Sigmoid colon (tissue), 7 donors: Measurements from ENCODE around the gene TLL2. TPM values are rescaled to one million over a fixed set of nuclear protein-coding genes. Genes with fewer than 3 reads are reported as not detected.

Experiments used
- DNase-seq: peaks from one replicate; pipeline ENCODE4 v3.0.0-alpha.2; 2019
- H3K27ac ChIP-seq, 4 donors: fragments of 200-600 bp; sonication (generic); one replicate each; pipeline ENCODE4 v1.5.1; 2016 to 2019; ENCODE audit warnings: mild to moderate bottlenecking in 1 of 4
- H3K27me3 ChIP-seq, 3 donors: fragments of 200-600 bp; sonication (generic); one replicate each; pipeline ENCODE4 v1.5.1; 2019; ENCODE audit warnings: mild to moderate bottlenecking in 1 of 3
- H3K36me3 ChIP-seq, 4 donors: fragments of 200-600 bp; sonication (generic); one replicate each; pipeline ENCODE4 v1.5.1; 2016 to 2019
- H3K4me1 ChIP-seq, 4 donors: fragments of 200-600 bp; sonication (generic); one replicate each; pipeline ENCODE4 v1.5.1; 2017 to 2019
- H3K4me3 ChIP-seq, 4 donors: fragments of 200-600 bp; sonication (generic); one replicate each; pipeline ENCODE4 v1.5.1; 2017 to 2019; ENCODE audit warnings: mild to moderate bottlenecking in 2 of 4, moderate library complexity in 1 of 4
- H3K9me3 ChIP-seq, 4 donors: fragments of 200-600 bp in 3 of 4; sonication (generic) in 3 of 4; one replicate each; pipeline versions ENCODE4 v1.5.1 to v1.6.1; 2013 to 2019
- CTCF ChIP-seq, 4 experiments: fragments of 450-650 bp in 3 of 4; fragments of 200-600 bp in 1 of 4; IDR thresholded peaks; one replicate each; pipeline ENCODE4 v1.5.1; 2016 to 2019; ENCODE audit warnings: antibody characterized with exemption in 4 of 4, mild to moderate bottlenecking in 3 of 4, moderate library complexity in 2 of 4
- EP300 ChIP-seq, 4 donors: sonication (generic); formaldehyde crosslinking; IDR thresholded peaks; one replicate each; pipeline ENCODE4 v1.6.1; 2017; ENCODE audit warnings: antibody characterized with exemption in 4 of 4
- POLR2A ChIP-seq, 2 donors: fragments of 450-650 bp; IDR thresholded peaks; one replicate each; pipeline ENCODE4 v1.6.1; 2016; ENCODE audit warnings: antibody characterized with exemption in 2 of 2, mild to moderate bottlenecking in 2 of 2, moderate library complexity in 2 of 2
- POLR2AphosphoS5 ChIP-seq, 4 donors: sonication (generic); formaldehyde crosslinking; IDR thresholded peaks; one replicate each; pipeline ENCODE4 v1.6.1; 2017; ENCODE audit warnings: antibody characterized with exemption in 4 of 4
- WGBS, 2 donors: extraction: QIAGEN DNeasy Blood & Tissue Kit; methylation state at CpG; one replicate each; pipeline ENCODE4 v1.1.7; 2013; 5-methylcytosine and 5-hydroxymethylcytosine counted together
- intact Hi-C: fragments of 100-400 bp; cut with DNase I; formaldehyde crosslinking; loops from one replicate; pipeline ENCODE4 v1.15.1; 2023
- polyA plus RNA-seq, 3 donors: library from polyadenylated mRNA; stranded (reverse); fragments of 200-250 nt; gene quantifications; one replicate each; pipeline ENCODE4 v1.2.3, GENCODE V29; 2013
- total RNA-seq, 4 donors: library from RNA; depleted of rRNA; stranded (reverse); fragments of >200 nt; gene quantifications; one replicate each; pipeline ENCODE4 v1.1.0, GENCODE V29; 2016
- donor health status: healthy with polysubstance abuse.
- donor health status: Bipolar disorder and iron deficiency.
- donor health status: healthy.

TLL2 gene
- total and polyA plus RNA-seq, 7 donors = 0.14 to 2.2 (median 0.36) TPM; not detected in 2

DNA sequence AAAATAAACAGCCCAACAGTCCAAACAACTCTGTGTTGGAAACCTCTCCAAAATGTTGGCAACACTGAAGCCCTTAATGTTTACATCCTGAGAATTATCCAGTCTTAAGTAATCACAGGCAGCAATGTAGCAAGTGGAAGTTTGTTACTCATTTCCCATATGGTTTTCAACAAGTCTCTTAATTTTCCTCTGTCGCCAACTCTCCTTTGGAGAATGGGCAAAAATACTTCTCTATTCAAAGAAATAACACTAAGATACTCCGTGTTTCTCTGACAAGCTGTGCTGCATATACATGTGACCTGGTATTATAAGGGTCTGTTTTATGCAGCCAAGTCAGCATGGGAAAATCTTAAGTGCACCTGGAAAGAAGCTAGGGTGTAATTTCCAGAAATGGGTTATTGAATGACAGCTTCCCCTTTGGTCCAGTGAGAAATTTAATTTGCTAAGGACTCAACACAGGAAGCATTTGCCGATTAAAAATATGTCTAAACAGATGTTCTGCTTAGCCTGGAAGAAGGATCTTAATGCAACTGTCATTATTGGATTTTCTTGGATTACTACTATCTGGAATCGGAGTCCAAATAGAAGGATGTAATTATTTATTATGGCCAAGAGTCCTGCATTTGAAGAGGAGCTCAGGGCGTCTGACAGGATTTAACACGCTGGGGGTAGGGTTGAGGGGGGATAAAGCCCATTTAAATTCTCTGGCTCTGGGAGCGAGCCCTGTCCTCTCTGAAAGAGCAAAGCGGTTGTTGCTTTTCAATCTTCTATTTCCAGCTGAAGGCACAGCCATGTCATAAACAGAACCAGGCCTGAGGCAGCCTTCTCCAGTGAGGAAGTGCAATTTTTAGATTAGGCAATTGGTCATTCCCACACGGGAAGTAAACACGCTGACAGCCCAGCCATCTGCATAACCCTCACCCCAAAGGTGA lies 73.1 kb downstream of the TLL2 start:
- Histone ChIP-seq H3K27me3 (no peaks in the 10 kb centered on the region), H3K4me1 (peaks cover 0 to 8% (median 0%) of the 10 kb centered on the region in 4 donors), H3K27ac (peak overlapping the region in 1 of 4 donors; percentile 18), H3K9me3 (no peaks in the 10 kb centered on the region), H3K36me3 (no peaks in the 10 kb centered on the region), H3K4me3 (no peak overlapping the region)
- TF ChIP-seq POLR2A (IDR thresholded peaks at IDR 0.05) = no peak
- no peak for TF ChIP-seq EP300 (IDR thresholded peaks at IDR 0.05)
- no peak for TF ChIP-seq POLR2AphosphoS5 (IDR thresholded peaks at IDR 0.05)
- TF ChIP-seq CTCF (IDR thresholded peaks at IDR 0.05) = no peak
- WGBS, 2 donors = 62 to 81% methylated on average over 10 of the region's 10 CpGs
- DNase-seq = no peak
- intact Hi-C loops = no loop called here

- Histone ChIP-seq H3K4me3 (no peak overlapping the region), H3K36me3 (no peaks in the 10 kb centered on the region), H3K4me1 (peaks cover 0 to 8% (median 0%) of the 10 kb centered on the region in 4 donors), H3K27me3 (no peaks in the 10 kb centered on the region), H3K9me3 (no peaks in the 10 kb centered on the region), H3K27ac (no peak overlapping the region)
- intact Hi-C loops = no loop called here
- no peak for TF ChIP-seq CTCF (IDR thresholded peaks at IDR 0.05)
- no peak for TF ChIP-seq POLR2A (IDR thresholded peaks at IDR 0.05)
- no peak for TF ChIP-seq EP300 (IDR thresholded peaks at IDR 0.05)
- no peak for TF ChIP-seq POLR2AphosphoS5 (IDR thresholded peaks at IDR 0.05)
- DNase-seq = no peak
- 73 to 87% methylated on average over 2 of the region's 2 CpGs for WGBS, 2 donors
These were observed 74.0 kb downstream of the TLL2 start for GRCh38 chr10:96439725-96440124.

GRCh38 chr10:96436035-96436434 lies 77.7 kb downstream of the TLL2 start:
- intact Hi-C loops = no loop called here
- Histone ChIP-seq H3K36me3 (no peaks in the 10 kb centered on the region), H3K9me3 (no peaks in the 10 kb centered on the region), H3K27me3 (no peaks in the 10 kb centered on the region), H3K4me3 (no peak overlapping the region), H3K27ac (no peak overlapping the region), H3K4me1 (peaks cover 0 to 8% (median 0%) of the 10 kb centered on the region in 4 donors)
- no peak for DNase-seq
- TF ChIP-seq EP300 (IDR thresholded peaks at IDR 0.05) (no peak), POLR2A (IDR thresholded peaks at IDR 0.05) (no peak), POLR2AphosphoS5 (IDR thresholded peaks at IDR 0.05) (no peak), CTCF (IDR thresholded peaks at IDR 0.05) (no peak)

GRCh38 chr10:96431211-96431970 lies 82.3 kb downstream of the TLL2 start:
- H3K36me3 ChIP-seq = no peaks in the 10 kb centered on the region

More at GRCh38 chr10:96431211-96431970, 82.3 kb downstream of the TLL2 start:
- DNase-seq = no peak
- whole genome bisulfite sequencing, 2 donors = 81 to 83% methylated on average over 15 of the region's 15 CpGs
- intact Hi-C loops = no loop called here
- Histone ChIP-seq H3K4me3 (no peak overlapping the region), H3K9me3 (no peaks in the 10 kb centered on the region), H3K27ac (no peak overlapping the region), H3K27me3 (no peaks in the 10 kb centered on the region), H3K4me1 (no peaks in the 10 kb centered on the region)
- TF ChIP-seq CTCF (IDR thresholded peaks at IDR 0.05) (no peak), EP300 (IDR thresholded peaks at IDR 0.05) (no peak), POLR2A (IDR thresholded peaks at IDR 0.05) (no peak), POLR2AphosphoS5 (IDR thresholded peaks at IDR 0.05) (no peak)
